GM21529 (cell line): Measurements from ENCODE around the gene OR52L1.
A peak's percentile ranks its signal among the peaks of the same experiment; 100 is the strongest.
"Not testable (repeated sequence)": the region's sequence is repeated elsewhere in the genome, so short reads cannot be mapped to it uniquely, and the experiment has no call there.

Experiments
- ATAC-seq: cut with Tn5 transposase; IDR thresholded peaks from one replicate; pipeline ENCODE4 v1.9.1; 2021; ENCODE audit not compliant: unreplicated experiment

The OR52L1 gene

DNA sequence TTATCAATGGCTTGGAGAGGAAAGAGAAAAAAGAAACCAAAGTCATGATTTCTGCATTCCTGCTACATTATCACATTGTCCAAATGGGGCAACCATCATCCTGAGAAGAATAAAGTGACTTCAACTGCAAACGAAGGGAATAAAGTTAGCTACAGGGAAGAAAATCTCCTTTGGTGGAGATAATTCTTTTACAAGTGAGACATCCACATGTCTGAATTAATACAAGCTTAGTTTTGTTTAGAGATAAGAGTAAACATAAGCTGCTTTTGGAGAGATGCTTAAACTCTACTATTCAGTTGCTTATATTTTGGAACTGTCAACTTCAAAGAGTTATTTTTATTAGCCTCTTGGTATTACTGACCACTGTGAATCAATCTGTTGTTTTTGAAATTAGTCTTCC is at the start of gene OR52L1:
Gene OR52L1 (minus strand): TSS at position 101 of the 400 bp plus-strand sequence. CDS start 55 bp downstream, at position 46.
- no peak for ATAC-seq

DNA sequence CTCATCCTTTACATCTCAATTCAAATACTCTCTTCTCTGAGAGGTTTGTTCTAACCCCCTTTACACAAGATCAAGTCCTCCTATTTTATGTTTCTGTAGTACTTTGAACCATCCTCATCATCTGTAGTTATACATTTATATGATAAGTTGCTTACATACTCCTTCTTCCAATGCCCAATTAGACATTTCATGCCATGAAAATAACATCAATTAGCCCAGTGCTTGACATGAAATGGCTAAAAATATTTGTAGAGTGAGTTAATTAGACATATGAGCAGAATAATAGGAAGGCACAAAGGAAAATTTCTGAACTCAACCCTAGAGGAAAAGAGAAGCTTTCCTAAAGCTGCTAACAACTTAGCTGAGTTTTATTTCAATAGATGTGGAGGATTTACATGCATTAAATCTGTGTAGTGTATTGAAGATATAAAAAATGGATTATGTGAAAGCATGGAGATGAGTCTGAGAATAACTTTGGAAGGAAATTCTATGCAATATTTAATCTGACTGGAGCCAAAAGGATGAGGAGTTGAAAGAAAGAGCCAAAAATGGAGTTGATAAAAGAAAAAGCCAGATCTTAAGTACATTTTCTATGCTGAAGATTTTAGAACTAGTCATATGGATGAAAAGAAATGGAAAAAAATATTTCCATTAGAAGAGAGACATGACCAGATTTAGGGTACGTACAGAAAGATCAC is 44.1 kb upstream of the OR52L1 start, which contains the start of gene OR56A1:
Gene OR56A1 (minus strand): TSS at position 51 of the 698 bp plus-strand sequence. CDS start 3,066 bp downstream, outside the sequence.
- no peak for ATAC-seq

DNA sequence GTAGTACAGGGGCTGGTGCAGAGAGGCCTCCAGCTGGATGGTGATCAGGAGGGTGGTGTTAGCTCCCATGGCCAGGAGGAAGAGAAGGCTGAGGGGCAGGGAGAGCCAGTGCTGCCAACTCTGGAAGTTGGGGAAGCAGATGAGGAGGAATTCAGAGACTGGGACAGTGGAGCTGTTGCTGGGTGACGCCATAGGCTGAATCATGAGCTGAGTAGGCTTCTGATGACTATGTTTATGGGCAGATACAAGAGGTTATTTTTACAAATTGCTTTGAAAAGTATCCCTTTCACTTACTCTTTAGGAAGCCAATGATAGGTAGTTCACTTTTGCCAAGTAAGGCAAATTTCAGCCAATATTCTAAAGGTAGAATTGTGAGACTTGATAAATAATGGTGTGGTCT is 40.7 kb upstream of the OR52L1 start:
- no peak for ATAC-seq

DNA sequence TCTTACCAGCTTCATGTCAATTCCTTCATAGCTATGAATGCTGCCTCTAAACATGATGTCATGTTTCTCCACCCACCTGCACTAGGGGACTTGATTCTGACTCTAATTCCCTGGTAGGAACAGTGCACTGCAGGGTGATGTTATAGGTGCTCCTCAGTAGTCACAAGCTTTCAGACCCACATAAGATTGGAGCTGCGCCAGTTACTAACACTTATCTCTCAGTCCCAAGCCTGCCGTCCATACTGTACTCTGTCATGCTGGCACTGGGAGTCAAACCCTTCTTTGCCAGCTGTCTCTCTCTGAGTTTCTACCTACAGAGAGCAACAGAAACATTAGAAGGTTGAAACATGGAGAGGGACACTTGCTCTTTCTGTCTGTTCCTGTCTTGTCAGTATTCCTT is 38.3 kb upstream of the OR52L1 start:
- ATAC-seq: no peak

DNA sequence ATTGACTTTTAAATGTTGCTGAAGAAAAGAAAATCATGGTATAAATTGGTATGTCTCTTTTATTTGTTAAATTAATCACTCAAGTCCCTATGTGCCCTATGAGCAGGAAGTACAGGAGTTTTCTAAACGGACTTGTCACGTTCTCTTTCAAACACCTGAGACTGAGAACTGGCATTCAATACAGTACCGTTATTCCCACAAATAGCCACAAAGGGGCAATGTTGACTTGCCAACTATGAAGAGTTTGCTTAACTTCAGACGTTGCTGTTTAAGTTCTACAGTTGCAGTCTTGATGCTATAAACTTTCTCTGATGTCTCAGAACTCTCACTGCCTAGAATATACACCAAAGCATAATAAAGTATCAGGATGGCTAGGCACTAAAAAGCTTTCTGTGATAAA is 36.2 kb upstream of the OR52L1 start:
- no peak for ATAC-seq

DNA sequence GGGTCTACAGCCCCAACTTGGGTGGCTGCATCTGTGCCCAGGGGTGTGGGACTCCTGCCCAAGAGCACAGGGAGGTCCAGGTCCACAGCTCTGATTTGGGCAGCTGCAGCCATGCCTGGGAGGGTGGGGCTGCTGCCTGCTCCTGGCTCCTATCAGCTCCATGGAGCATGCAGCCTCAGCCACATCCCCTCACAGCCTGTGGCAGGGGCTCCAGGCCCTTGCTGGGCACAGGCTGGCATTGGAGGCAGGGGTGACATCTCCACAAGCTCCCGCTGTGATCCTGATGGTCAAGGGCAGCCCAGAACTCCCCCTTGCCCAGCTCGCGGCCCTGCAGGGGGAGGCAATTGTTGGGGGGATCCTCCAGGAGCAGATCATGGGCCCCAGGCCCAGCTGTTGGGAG is 26.3 kb upstream of the OR52L1 start:
- ATAC-seq: no peak

DNA sequence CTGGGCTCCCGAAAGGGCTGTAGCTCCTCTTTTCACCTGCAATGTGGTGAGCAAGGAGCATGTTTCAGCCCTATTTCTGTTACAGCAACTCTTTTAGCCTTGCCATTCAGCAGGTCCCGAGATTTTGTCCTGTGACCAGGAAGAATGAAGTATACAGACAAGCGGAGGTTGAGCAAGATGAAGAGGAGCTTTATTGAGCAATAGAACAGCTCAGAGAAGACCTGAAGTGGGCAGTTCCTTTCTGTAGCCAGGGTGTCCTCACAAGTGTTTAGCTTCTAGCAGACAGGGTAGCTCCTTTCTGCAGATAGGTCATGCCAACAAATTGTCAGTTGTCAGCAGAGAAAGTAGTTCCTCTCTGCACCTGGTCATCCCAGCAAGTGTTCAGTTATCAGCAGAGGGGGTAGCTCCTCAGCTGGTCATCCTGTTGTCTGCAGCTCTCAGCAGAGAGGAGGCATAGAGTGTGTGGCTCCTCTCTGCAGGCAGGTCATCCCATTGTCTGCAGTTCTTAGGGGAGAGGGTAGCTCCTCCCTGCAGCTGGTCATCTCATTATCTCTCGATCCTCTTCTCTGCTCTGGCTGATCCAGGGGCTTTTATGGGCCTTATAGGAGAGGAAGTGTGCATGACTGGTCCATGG is 25.4 kb upstream of the OR52L1 start:
- no peak for ATAC-seq

DNA sequence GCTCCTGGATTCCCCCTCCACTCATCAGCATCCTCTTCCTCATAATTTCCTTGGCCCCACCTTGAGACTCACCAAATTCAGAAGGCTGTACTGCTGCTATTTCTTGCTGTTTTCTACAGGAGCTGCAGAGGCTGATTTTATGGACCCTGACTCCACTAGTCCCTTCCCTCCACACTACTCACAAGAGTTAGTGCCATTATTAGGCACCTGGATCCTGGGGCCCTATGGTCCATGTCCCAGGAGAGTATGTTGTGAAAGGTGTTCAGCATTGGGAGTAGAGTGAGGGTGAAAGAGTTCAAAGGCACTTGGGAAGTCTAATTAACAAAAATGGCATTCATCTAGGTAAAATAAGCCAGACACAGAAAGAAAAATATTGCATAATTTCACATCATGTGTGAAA is 20.1 kb upstream of the OR52L1 start, which contains the start of gene OR56A4:
Gene OR56A4 (minus strand): TSS at position 101 of the 400 bp plus-strand sequence. CDS start 3,954 bp downstream, outside the sequence.
- no peak for ATAC-seq

DNA sequence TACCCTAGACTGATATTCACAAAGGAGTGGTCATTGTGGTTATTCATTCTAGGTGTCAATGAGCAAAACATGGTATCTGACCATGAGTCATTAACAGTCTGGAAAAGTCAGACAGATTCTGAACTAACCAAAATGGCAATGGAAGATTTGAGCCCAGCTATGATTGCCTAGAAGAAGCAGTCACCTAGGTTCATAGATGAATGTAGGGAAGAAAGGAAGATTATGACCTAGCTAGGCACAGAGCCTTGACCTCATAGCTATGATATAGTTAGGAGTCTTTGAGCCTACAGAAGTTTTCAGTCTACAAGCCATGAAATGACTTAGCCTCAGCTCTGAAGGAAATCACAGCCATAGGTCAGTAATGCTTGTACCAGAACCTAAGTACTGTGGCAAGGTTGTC is 19.6 kb upstream of the OR52L1 start:
- no peak for ATAC-seq

DNA sequence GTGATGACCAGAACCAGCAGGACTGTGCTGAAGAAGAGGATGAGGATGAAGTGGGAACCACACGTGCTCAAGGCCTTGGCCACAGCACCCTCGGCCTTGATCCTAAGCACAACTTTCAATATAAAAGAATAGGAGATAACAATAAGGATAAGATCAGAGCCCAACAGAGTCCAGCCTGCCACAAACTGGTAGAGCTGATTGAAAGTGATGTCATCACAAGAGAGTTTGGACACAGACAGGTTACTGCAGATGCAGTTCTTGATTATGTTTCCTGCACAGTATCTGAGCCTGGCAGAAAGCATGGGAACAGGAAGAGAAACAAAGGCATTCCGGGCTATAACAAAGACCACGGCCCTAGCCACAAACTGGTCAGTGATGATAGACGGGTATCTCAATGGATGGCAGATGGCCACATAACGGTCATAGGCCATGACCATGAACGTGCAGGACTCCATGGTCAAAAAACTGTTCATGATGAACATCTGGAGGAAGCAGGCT is 15.5 kb upstream of the OR52L1 start:
- no peak for ATAC-seq

DNA sequence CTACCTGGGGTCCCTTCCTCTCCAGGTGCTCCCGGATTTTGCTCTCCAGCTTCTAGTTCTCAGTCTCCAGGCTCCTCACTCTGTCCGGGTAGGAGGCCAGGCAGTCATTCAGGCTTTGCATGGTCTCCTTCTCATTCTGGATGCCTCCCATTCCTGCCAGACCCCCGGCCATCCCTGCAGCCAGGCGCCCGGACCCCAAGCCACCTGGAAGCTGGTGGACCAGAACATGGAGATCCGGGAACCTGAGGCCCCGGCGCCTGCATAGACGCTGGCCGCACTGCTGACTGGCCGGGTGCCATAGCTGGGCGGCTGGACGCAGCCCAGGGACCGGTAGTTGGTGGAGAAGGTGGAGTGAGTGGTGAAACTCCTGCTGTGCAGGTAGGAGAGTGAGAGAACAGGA is 8.0 kb upstream of the OR52L1 start:
- no peak for ATAC-seq

DNA sequence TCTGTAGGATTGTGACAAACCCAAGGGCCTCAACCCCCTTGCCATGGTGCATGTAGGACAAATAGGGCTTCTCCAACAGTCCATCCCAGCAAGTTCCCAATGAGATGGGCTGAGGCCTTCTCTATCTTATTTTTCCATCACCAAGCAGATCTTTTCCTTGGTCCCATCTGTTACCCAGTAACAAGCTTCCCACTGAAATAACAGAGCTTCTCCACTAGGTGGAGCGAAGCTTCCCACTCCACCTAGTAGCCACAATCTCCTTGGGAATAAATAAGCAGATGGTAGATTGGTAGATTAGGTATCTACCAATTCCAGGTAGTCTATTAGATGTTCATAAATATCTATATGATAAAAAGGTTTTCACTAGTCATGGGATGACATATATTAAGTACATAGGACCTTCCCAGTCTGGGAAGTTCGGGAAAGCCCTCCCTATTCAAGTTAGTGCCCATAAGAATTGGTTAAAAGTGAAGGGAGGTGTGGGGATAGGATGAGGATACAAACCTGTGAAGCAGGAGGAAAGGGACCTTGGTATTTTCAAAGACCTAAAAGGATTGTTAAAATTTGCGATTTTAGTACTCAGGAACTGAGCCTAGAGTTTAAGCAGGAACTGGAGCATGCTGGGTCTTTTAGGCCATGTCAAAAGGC is 5.9 kb upstream of the OR52L1 start:
- peak; percentile 57 for ATAC-seq

DNA sequence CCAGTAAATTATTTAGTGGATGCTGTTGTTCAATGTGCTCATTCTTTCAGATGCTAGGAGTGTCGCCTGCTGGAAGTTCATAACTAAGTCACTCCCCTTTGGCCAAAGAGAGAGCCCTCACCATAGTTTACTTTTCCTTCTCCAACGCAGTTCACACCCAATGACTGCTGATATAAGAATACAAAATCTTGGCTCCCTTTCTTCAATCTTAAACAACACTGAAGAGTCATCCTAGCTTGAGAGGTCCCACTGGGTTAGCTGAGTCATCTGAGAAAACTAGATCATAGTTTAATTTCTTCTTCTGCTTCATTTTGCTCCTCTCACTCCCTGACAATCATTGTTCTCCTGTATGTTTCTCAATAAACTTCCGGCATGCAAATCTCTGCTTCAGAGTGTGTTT is 5.4 kb upstream of the OR52L1 start:
- ATAC-seq: peak; percentile 22

DNA sequence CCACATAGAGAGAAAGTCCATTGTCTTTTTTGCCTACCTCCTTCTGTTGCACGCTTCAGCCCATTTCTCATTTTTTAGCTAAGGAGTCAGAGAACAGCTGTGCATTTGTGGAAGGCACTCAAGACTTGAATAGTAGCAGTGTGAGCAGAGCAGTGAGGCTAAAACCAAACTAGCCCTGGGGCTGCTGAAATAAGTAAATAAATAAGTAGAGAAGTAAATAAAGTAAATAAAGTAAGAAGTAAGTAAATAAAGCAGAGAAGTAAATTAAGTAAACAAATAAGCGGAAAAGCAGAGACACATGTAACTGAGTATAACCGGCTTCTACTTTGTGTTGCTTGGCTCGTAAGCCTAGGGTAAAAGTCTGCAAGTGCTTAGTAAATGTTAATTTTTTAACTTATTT is 2.4 kb upstream of the OR52L1 start:
- ATAC-seq: no peak

DNA sequence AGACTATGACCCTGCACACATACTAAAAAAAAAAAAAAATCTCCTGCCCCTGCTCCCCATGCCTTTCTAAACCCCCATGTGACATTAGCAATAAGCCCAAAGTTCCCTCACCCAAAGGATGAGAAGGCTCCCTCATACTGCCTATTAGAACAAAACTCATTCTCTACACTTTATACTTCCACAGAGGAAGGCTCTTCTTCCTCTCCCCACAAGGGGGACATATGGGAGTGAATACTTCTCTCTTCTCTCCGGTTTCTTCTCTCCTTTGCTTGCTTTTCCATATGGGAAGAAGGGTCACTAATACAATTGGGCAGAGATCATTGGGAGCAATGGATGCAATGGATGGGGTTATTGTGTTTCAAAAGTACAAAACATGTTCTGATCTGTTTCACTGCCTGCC is 3.3 kb downstream of the OR52L1 start:
- no peak for ATAC-seq

DNA sequence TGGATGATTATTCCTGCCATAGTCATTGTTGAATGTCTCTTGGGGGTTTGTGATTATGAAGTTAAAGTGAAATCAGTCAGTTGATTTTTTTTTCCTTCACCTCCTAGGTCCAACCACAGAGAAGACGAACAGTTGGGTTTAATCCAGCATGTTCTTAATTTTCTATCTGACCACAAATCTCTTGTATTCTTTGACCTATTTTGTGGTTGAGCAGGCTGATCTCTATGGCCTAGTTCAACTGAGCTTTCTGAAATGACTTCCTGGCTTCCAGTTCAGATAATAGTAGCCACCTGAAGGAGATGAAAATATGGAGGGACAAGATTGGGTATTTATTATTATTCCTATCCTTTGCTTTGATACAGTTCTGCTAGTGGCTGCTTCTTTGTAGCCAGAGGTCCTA is 13.3 kb downstream of the OR52L1 start:
- ATAC-seq: no peak

DNA sequence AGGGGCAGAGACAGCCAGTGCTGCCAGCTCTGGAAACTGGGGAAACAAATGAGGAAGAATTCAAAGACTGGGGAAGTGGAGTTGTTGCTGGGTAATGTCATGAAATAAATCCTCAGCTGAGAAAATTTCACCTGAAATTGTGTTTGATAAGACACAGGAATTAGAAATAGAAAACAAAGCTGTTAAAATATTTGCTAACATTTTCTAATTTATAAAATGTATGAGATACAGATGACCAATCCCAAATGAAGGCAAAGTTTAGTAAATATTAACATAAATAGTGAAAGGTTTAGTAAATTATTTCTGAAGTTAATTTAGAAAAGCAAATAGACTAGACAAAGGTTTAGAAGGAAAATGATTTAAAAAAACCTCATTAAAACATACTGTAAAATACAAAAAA is 18.4 kb downstream of the OR52L1 start, which contains the start of gene OR56A5:
Gene OR56A5 (minus strand): TSS at position 101 of the 400 bp plus-strand sequence. CDS start 0 bp downstream, at position 101.
- no peak for ATAC-seq

DNA sequence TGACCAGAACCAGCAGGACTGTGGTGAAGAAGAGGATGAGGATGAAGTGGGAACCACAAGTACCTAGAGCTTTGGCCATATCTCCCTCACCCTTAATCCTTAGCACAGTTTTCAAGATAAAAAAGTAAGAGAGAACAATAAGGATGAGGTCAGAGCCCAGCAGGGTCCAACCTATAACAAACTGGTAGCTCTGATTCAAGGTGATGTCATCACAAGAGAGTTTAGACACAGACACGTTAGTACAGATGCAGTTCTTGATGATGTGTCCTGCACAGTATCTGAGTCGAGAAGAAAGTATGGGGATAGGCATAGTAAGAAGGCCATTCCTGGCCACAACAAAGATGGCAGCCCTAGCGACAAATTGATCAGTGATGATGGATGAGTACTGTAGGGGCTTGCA is 19.1 kb downstream of the OR52L1 start:
- no peak for ATAC-seq

DNA sequence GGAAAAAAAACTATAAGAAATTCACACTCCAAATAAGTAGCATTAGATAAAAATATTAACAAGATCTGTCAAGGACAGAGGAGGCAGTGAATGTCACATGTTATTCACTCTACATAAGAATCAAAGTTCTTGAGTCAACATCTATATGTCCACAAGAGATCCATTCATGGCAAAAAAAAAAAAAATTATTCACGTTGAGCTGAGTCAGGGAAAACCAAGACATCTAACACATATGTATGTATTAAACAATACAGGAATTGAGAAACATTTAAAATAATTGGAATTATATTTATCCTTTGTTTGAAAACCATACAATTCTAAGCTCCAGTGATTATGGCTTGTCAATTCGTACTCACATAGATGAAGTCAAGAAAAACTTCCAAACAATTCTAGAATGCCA is 19.8 kb downstream of the OR52L1 start:
- ATAC-seq: no peak

DNA sequence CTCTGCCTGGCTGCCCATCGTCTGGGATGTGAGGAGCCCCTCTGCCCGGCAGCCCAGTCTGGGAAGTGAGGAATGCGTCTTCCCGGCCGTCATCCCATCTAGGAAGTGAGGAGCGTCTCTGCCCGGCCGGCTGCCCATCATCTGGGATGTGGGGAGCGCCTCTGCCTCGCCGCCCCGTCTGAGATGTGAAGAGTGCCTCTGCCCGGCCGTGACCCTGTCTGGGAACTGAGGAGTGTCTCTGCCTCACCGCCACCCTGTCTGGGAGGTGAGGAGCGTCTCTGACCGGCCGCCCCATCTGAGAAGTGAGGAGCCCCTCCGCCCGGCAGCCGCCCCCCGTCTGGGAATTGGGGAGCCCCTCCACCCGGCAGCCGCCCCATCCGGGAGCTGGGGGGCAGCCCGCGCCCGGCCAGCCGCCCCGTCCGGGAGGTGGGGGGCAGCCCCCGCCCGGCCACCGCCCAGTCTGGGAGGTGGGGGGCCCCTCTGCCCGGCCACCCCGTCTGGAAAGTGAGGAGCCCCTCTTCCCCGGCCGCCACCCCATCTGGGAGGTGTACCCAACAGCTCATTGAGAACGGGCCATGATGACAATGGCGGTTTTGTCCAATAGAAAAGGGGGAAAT is 26.0 kb downstream of the OR52L1 start:
- not testable (repeated sequence) for ATAC-seq

DNA sequence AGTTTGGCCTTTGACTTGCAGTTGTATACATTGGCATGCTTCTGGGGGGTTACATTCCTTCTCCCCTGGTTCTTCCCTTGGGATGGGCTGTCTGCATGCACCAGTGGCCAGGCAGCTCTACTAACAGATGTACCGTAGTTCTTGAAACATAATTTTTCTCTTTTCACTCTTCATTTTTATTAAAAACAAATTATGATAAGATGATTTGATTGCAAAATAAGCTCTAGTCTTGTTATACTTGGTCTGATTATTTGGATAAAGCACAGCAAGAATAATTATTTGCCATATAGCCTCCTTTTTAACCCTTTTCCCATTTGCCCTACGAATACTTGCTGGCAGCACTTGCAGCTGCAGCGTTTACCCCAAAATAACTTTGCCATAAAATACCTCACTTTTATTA is 31.2 kb downstream of the OR52L1 start:
- no peak for ATAC-seq
